Suprapubic skin (tissue), 3 donors: ENCODE results near the gene FKRP.

Experiments
- POLR2A ChIP-seq, 2 donors: fragments of 450-650 bp; IDR thresholded peaks; one replicate each; pipeline ENCODE4 v1.6.1; 2017; ENCODE audit warnings: antibody characterized with exemption in 2 of 2, mild to moderate bottlenecking in 2 of 2, moderate library complexity in 2 of 2
- TF ChIP-seq, protein P1 (sequence below), 2 donors: fragments of 200-600 bp in 1 of 2; fragments of 450-650 bp in 1 of 2; sonication (generic) in 1 of 2; IDR thresholded peaks; one replicate each; pipeline ENCODE4 v1.5.1; 2016 to 2019; ENCODE audit warnings: antibody characterized with exemption in 2 of 2, mild to moderate bottlenecking in 1 of 2, moderate library complexity in 1 of 2

GRCh38 chr19:46787040-46787330 lies 41.1 kb downstream of the FKRP start:
- TF ChIP-seq, protein P1, sequence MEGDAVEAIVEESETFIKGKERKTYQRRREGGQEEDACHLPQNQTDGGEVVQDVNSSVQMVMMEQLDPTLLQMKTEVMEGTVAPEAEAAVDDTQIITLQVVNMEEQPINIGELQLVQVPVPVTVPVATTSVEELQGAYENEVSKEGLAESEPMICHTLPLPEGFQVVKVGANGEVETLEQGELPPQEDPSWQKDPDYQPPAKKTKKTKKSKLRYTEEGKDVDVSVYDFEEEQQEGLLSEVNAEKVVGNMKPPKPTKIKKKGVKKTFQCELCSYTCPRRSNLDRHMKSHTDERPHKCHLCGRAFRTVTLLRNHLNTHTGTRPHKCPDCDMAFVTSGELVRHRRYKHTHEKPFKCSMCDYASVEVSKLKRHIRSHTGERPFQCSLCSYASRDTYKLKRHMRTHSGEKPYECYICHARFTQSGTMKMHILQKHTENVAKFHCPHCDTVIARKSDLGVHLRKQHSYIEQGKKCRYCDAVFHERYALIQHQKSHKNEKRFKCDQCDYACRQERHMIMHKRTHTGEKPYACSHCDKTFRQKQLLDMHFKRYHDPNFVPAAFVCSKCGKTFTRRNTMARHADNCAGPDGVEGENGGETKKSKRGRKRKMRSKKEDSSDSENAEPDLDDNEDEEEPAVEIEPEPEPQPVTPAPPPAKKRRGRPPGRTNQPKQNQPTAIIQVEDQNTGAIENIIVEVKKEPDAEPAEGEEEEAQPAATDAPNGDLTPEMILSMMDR (IDR thresholded peaks at IDR 0.05): no peak
- TF ChIP-seq POLR2A (IDR thresholded peaks at IDR 0.05): no peak
